K562 (cell line): ENCODE data around the gene TIMM44. TPM values are rescaled to one million over a fixed set of nuclear protein-coding genes. Genes with fewer than 3 reads are reported as not detected.

Source experiments
- BCL6 ChIP-seq: fragments of 250-450 bp; sonication (Bioruptor Pico); IDR thresholded peaks from 2 replicates; pipeline ENCODE4 v1.4.0; 2020
- FOSL1 ChIP-seq: fragments of 200-800 bp; sonication (Bioruptor generic); conservative IDR thresholded peaks from 2 replicates; pipeline ENCODE4 v1.6.1; 2016; ENCODE audit warnings: missing genetic modification characterization, missing compliant biosample characterization
- HDAC2 ChIP-seq: fragments of 450-650 bp; IDR thresholded peaks from 2 replicates; pipeline ENCODE4 v1.6.1; 2016; ENCODE audit warnings: mild to moderate bottlenecking
- KLF13 ChIP-seq: fragments of 450-650 bp; IDR thresholded peaks from 2 replicates; pipeline ENCODE4 v1.6.1; 2016; ENCODE audit warnings: missing genetic modification characterization, low read depth, mild to moderate bottlenecking, missing compliant biosample characterization, moderate library complexity, borderline replicate concordance
- NCOA2 ChIP-seq, 2 experiments: fragments of 450-650 bp; IDR thresholded peaks; 2 replicates each; pipeline ENCODE4 v1.6.1; 2018; ENCODE audit warnings: mild to moderate bottlenecking in 2 of 2, moderate library complexity in 1 of 2; ENCODE audit not compliant: partially characterized antibody in 2 of 2
- NFYB ChIP-seq: IDR thresholded peaks from 2 replicates; pipeline ENCODE4 v1.6.1; 2011; ENCODE audit warnings: mild to moderate bottlenecking, moderate library complexity; ENCODE audit not compliant: insufficient read length; ENCODE audit errors: extremely low read depth
- NONO ChIP-seq, 2 experiments: fragments of 200-400 bp in 1 of 2; fragments of 450-650 bp in 1 of 2; formaldehyde crosslinking in 1 of 2; IDR thresholded peaks; 2 replicates each; pipeline ENCODE4 v1.6.1; 2017; ENCODE audit warnings: low read depth in 2 of 2, mild to moderate bottlenecking in 2 of 2, moderate library complexity in 2 of 2, low read length in 1 of 2
- PML ChIP-seq: IDR thresholded peaks from 2 replicates; pipeline ENCODE4 v1.6.1; 2012; ENCODE audit warnings: low read length, inconsistent platforms
- POLR3A ChIP-seq: IDR thresholded peaks from 2 replicates; pipeline ENCODE4 v1.6.1; 2011; ENCODE audit warnings: borderline replicate concordance, mild to moderate bottlenecking, moderate library complexity; ENCODE audit not compliant: insufficient read length, insufficient read depth; ENCODE audit errors: extremely low read depth
- PTBP1 ChIP-seq: fragments of 200-400 bp; formaldehyde crosslinking; IDR thresholded peaks from 2 replicates; pipeline ENCODE4 v1.6.1; 2017; ENCODE audit warnings: low read depth, low read length
- SETDB1 ChIP-seq: IDR thresholded peaks from one replicate; pipeline ENCODE4 v1.6.1; 2012; ENCODE audit warnings: low read length, control low read depth, inconsistent platforms
- SMAD1 ChIP-seq: fragments of 150-350 bp; IDR thresholded peaks from 2 replicates; pipeline ENCODE4 v1.6.1; 2014; ENCODE audit warnings: low read length, low read depth; ENCODE audit not compliant: partially characterized antibody
- SMARCA5 ChIP-seq: fragments of 450-650 bp; IDR thresholded peaks from 2 replicates; pipeline ENCODE4 v1.6.1; 2016
- SMARCC2 ChIP-seq: fragments of 450-650 bp; IDR thresholded peaks from 2 replicates; pipeline ENCODE4 v1.6.1; 2017; ENCODE audit warnings: antibody characterized with exemption, moderate library complexity, mild to moderate bottlenecking, low read depth
- TAF15 ChIP-seq: fragments of 200-400 bp; formaldehyde crosslinking; IDR thresholded peaks from 2 replicates; pipeline ENCODE4 v1.6.1; 2017; ENCODE audit warnings: mild to moderate bottlenecking, low read depth, low read length, moderate library complexity
- TAL1 ChIP-seq: fragments of 450-650 bp; IDR thresholded peaks from 2 replicates; pipeline ENCODE4 v1.6.1; 2016; ENCODE audit warnings: mild to moderate bottlenecking
- TGIF2 ChIP-seq: sonication (generic); formaldehyde crosslinking; IDR thresholded peaks from 2 replicates; pipeline ENCODE4 v1.8.1; 2022; ENCODE audit warnings: mild to moderate bottlenecking, missing genetic modification reagents, moderate library complexity
- THRAP3 ChIP-seq: fragments of 450-650 bp; IDR thresholded peaks from 2 replicates; pipeline ENCODE4 v1.6.1; 2016; ENCODE audit warnings: mild to moderate bottlenecking, inconsistent platforms, borderline replicate concordance
- ZNF780A ChIP-seq: fragments of 250-450 bp; sonication (Bioruptor Pico); IDR thresholded peaks from 2 replicates; pipeline ENCODE4 v1.5.0; 2021; ENCODE audit warnings: mild to moderate bottlenecking
- polyA plus RNA-seq, 8 experiments: library from polyadenylated mRNA; depleted of rRNA in 4 of 8; stranded (reverse) in 5 of 8; unstranded in 3 of 8; fragments of >200 nt; fragmentation: Nextera tagmentation in 2 of 8; fragmentation: Illumina TruSeq in 1 of 8; extraction: Ambion mirVana in 2 of 8; extraction: Trizol in 1 of 8; gene quantifications; 2 replicates each; pipeline versions ENCODE4 v1.2.1 to v1.2.3, GENCODE V29; 2011 to 2014; ENCODE audit warnings: inconsistent platforms in 1 of 8, missing spikeins in 1 of 8
- total RNA-seq, 7 experiments: library from RNA; depleted of rRNA in 6 of 7; stranded (reverse); fragments of >200 nt in 6 of 7; fragmentation: Illumina TruSeq in 2 of 7; extraction: Trizol in 2 of 7; gene quantifications; 2 replicates each; pipeline versions ENCODE4 v1.2.1 to v1.2.3, GENCODE V29; 2011 to 2021; ENCODE audit warnings: low replicate concordance in 1 of 7
- TF ChIP-seq, protein P1 (sequence below): fragments of 450-650 bp; IDR thresholded peaks from one replicate; pipeline ENCODE4 v1.6.1; 2018; ENCODE audit warnings: mild to moderate bottlenecking, moderate library complexity; ENCODE audit not compliant: partially characterized antibody
- TF ChIP-seq, protein P2 (sequence below): sonication (generic); formaldehyde crosslinking; IDR thresholded peaks from 2 replicates; pipeline ENCODE4 v1.8.1; 2023; ENCODE audit warnings: mild to moderate bottlenecking, missing genetic modification reagents, moderate library complexity
- TF ChIP-seq, protein P3 (sequence below), 2 experiments: fragments of 200-800 bp in 1 of 2; sonication (Bioruptor generic) in 1 of 2; sonication (generic) in 1 of 2; formaldehyde crosslinking in 1 of 2; IDR thresholded peaks in 1 of 2; conservative IDR thresholded peaks in 1 of 2; 2 replicates each; pipeline versions ENCODE4 v1.5.0 to v1.6.1; 2016 to 2020; ENCODE audit warnings: missing compliant biosample characterization in 1 of 2, missing genetic modification characterization in 1 of 2, missing genetic modification reagents in 1 of 2
- TF ChIP-seq, protein P4 (sequence below), 2 experiments: fragments of 450-650 bp; IDR thresholded peaks; 2 replicates each; pipeline ENCODE4 v1.6.1; 2016

TIMM44 gene
- total and polyA plus RNA-seq, 9 of the 15 experiments (the other 6 are each of a cell fraction or from before 2014, with no cell fraction given): 10.3 to 231 (median 89.3) TPM

DNA sequence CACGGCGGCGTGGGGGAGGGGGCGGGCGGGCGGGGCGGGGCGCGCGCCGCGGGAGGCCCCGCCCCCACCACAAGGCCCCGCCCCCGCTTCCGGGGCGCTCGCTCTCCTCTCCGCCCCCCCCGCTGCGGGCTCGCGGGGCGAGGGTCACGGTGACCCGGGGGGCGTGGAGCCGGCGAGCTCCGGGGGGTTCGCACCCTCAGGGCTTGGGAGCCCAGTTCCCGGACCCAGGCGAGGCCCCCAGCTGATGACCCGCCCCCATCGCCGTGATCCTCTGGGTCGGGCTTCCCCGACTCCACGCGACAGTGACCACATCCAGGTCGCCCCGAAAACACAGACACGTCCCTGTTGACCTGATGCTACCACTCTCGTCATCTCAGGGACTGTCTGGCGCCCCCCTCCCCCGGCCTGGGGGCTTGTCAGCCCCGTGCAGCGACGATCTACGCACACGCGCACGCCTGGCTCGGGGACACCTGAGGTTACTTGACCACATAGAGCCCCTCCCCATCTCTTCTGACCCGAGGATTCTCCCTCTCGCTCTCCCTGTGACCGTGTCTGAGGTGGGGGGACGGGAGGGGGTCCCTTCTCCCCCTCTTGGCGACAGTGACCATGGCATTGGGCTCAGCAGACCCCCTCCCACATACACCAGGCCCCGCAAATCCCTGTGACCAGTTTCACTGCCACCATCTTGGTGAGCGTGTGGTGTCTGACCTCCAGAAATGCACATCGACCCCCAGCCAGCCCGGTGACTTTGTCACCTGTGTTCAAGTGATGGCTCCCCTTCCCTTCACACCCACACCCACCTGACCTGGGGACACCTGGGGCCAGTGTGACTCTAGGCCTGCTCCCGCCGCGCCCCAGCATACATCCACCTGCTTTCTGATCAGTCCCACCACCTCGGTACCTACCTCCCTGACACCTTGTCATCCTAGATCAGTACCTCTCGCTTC is 39.1 kb downstream of the TIMM44 start (continued):
- TF ChIP-seq, protein P1, sequence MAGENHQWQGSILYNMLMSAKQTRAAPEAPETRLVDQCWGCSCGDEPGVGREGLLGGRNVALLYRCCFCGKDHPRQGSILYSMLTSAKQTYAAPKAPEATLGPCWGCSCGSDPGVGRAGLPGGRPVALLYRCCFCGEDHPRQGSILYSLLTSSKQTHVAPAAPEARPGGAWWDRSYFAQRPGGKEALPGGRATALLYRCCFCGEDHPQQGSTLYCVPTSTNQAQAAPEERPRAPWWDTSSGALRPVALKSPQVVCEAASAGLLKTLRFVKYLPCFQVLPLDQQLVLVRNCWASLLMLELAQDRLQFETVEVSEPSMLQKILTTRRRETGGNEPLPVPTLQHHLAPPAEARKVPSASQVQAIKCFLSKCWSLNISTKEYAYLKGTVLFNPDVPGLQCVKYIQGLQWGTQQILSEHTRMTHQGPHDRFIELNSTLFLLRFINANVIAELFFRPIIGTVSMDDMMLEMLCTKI: no peak
- TF ChIP-seq, protein P2, sequence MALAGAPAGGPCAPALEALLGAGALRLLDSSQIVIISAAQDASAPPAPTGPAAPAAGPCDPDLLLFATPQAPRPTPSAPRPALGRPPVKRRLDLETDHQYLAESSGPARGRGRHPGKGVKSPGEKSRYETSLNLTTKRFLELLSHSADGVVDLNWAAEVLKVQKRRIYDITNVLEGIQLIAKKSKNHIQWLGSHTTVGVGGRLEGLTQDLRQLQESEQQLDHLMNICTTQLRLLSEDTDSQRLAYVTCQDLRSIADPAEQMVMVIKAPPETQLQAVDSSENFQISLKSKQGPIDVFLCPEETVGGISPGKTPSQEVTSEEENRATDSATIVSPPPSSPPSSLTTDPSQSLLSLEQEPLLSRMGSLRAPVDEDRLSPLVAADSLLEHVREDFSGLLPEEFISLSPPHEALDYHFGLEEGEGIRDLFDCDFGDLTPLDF (CRISPR knock-in tag): no peak
- no peak for TF ChIP-seq POLR3A
- no peak for TF ChIP-seq PML
- TF ChIP-seq, protein P3, sequence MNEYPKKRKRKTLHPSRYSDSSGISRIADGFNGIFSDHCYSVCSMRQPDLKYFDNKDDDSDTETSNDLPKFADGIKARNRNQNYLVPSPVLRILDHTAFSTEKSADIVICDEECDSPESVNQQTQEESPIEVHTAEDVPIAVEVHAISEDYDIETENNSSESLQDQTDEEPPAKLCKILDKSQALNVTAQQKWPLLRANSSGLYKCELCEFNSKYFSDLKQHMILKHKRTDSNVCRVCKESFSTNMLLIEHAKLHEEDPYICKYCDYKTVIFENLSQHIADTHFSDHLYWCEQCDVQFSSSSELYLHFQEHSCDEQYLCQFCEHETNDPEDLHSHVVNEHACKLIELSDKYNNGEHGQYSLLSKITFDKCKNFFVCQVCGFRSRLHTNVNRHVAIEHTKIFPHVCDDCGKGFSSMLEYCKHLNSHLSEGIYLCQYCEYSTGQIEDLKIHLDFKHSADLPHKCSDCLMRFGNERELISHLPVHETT (CRISPR knock-in tag; conservative IDR thresholded peaks at IDR 0.05 in 1 of 2, IDR thresholded peaks at IDR 0.05 in 1 of 2): no peak; a peak in 2 of 4 replicates
- TF ChIP-seq, protein P4, sequence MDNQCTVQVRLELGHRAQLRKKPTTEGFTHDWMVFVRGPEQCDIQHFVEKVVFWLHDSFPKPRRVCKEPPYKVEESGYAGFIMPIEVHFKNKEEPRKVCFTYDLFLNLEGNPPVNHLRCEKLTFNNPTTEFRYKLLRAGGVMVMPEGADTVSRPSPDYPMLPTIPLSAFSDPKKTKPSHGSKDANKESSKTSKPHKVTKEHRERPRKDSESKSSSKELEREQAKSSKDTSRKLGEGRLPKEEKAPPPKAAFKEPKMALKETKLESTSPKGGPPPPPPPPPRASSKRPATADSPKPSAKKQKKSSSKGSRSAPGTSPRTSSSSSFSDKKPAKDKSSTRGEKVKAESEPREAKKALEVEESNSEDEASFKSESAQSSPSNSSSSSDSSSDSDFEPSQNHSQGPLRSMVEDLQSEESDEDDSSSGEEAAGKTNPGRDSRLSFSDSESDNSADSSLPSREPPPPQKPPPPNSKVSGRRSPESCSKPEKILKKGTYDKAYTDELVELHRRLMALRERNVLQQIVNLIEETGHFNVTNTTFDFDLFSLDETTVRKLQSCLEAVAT (IDR thresholded peaks at IDR 0.05): no peak
- TF ChIP-seq HDAC2: no peak
- TF ChIP-seq SMARCC2: no peak
- no peak for TF ChIP-seq THRAP3
- no peak for TF ChIP-seq SETDB1
- TF ChIP-seq BCL6: no peak
- no peak for TF ChIP-seq SMARCA5
- peak; percentile 35; the same call in 1 of the 2 replicates for TF ChIP-seq KLF13 (tag)
- no peak for TF ChIP-seq ZNF780A
- no peak for TF ChIP-seq PTBP1
- TF ChIP-seq TAL1: no peak
- TF ChIP-seq NONO (IDR thresholded peaks at IDR 0.05; ENCODE audit: low read depth in 2 of 2, low read length in 1 of 2): no peak
- no peak for TF ChIP-seq TAF15
- peak; percentile 50; the same call in 1 of the 2 replicates for TF ChIP-seq TGIF2 (CRISPR knock-in tag)
- no peak for TF ChIP-seq NFYB
- TF ChIP-seq FOSL1: no peak
- TF ChIP-seq SMAD1: no peak
- no peak for TF ChIP-seq NCOA2 (IDR thresholded peaks at IDR 0.05; ENCODE audit: partially characterized antibody in 2 of 2)
